HG03039 (cell line): ENCODE measurements around the gene JAK1.
"Not testable (repeated sequence)": the region's sequence is repeated elsewhere in the genome, so short reads cannot be mapped to it uniquely, and the experiment has no call there.

Experiments used
- ATAC-seq: cut with Tn5 transposase; IDR thresholded peaks from one replicate; pipeline ENCODE4 v1.9.1; 2021; ENCODE audit warnings: mild to moderate bottlenecking, moderate library complexity; ENCODE audit not compliant: unreplicated experiment

Gene JAK1

DNA sequence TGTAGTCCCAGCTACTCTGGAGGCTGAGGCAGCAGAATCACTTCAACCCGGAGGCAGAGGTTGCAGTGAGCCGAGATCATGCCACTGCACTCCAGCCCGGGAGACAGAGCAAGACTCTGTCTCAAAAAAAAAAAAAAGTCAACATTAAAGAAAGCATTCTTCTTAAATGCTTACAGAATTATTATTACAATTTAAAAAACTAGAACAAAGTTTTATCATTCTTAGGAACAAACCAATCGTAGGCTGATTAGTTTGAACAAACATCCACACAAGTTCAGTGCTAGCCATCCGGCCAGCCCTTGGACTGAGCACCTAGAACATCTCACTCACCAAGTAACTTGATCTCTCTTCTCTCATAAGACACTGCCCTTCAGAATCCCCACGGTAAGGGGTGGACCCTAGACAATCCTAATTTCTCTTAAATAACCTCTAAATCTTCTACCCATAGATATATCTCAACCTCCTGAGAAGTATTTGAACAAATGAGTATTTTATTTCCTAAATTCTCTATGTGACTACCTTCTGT, 16.0 kb downstream of the JAK1 start:
- no peak for ATAC-seq

DNA sequence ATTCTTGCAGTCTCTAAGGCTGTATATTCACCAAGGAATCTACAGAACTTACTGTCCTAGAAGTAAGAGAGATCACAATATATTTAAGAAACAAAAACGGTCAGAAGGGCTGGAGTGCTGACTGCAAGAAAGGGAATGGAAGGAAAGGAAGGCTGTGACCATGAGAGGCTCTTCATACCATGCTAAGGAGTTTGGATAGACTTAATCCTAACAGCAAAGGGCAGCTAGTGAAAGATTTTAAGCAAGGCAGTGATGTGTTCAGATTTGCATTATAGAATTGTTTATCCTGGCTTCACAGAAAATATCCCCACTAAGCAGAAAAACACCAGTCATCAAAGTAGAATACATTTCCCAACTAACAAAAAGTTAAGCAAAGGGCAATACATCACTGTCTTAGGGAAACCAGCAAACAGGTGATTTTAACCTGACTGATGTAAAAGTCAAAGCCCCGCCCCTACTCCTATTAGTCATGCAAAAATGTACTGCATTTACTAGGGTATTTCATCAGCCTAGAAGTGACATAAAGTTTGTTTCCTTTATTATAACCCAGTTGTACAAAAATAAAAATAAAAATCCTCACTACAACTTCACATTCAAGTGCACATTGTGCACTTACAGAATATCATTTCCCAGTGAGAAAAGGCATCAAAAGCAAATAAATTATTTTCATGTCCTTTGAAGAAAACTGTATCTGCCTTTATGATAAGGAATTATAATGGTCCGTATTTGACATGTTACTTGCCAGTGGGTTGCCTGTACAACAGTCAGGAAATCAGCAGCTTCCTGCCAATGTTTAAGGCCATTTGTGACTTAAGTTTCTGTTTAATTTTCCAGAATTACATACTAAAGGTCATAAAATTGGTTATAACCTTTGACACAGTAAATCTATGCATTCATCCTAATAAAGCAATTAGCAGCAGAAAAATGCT, 17.2 kb downstream of the JAK1 start:
- ATAC-seq, result no peak

DNA sequence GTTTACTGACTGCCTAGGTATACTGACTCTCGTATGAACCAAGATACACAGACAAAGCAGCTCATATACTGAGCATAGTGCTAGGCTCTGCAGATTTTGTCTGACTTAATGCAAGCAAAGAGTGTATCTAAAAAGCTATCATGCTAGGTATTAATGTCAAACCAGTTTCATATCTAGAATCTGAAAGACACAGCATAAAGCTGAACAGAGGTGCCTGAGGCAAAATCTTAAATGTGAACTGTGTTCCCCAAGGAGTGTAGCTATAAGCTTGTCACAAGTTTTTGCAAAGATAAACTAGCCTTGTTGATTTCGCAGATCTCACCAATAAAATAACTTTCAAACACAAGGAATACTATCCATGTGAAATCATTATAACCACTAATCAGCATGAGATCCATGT, 18.1 kb downstream of the JAK1 start:
- ATAC-seq, result no peak

- no peak for ATAC-seq
Measured at GRCh38 chr1:64946916-64947315, 19.4 kb downstream of the JAK1 start.

- ATAC-seq, result no peak
Measured at GRCh38 chr1:64944913-64945312, 21.4 kb downstream of the JAK1 start.

DNA sequence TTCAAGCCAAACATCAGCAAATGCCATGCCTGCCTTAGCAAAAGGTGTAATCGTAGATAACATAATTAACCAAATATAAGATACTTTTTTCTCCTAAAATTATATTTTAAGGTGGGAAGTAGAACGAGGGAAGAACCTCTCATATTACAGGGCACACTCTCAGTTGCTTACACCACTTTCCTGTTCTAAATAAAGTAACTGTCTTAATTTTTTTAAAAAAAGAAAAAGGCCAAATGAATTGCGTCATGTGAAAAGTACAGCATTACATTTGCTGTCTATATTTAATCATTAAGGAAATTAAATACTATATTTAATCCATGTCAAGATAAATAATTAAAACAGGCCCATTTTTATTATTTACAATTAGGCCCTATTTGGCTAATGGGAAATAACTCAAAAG, 23.7 kb downstream of the JAK1 start:
- ATAC-seq, result no peak

GRCh38 chr1:64942118-64942517, 24.2 kb downstream of the JAK1 start:
- no peak for ATAC-seq

GRCh38 chr1:64941461-64942117, 24.8 kb downstream of the JAK1 start:
- no peak for ATAC-seq

DNA sequence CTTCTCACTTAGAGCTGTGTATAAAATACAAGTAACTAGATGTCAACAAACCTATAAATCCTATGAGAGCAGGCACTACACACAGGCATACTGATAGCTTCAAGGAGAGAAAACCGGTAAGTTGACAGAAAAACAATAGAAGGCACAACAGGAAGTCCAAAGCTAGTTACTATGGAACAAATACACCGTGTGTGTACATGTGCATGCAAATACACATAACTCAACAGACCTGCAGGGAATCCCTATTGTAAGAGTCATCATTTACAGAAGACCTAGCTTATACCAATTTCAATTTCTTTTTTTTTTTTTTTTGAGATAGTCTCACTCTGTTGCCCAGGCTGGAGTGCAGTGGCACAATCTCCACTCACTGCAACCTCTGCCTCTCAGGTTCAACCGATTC, 26.3 kb downstream of the JAK1 start:
- ATAC-seq, result no peak

- no peak for ATAC-seq
Measured at GRCh38 chr1:64938991-64939390, 27.4 kb downstream of the JAK1 start.

DNA sequence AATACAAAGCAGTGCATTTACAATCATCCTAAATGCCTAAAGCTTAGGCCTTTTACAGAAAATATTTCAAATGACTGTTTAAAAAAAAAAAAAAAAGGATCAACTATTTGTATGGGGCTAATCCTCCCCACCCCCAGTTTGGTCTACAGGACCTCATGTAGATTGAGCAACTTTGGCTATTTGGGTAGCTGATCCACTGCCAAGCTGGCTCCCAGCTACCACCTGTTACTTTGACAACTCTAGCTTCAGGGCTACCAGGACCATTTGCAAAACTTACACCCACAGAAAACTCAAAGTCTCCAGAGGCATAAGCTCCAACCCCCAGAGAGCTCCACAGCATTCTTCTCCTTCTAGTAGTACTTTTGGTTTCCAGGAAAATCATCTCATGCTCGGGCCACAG, 29.4 kb downstream of the JAK1 start:
- ATAC-seq, result no peak

DNA sequence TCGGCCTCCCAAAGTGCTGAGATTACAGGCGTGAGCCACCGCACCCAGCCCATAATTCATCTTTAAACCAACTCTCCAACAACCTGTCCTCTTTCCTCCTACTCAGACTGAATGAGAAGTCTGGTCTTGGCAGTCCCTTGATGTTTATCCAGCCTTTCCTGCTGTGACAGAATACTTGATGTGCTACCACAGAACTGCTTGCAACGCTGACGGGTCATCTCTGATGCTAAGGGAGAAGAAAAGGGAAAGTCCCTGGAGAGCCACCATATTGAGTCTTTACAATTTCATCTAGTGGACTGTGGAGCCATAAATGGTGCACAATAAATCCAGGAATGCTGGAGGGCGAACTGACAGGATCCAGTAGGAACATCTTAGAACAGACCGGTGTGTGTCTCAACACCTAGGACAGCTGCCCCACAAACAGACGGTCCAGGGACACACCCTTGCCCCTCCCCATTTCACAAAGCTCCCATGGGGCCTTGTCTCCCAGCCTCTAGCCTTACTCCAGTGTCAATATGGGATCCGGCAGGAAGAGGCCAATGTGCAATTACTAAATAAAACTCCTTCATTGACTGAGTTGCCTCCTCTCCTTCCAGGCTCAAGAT, 30.7 kb downstream of the JAK1 start:
- ATAC-seq, result no peak

DNA sequence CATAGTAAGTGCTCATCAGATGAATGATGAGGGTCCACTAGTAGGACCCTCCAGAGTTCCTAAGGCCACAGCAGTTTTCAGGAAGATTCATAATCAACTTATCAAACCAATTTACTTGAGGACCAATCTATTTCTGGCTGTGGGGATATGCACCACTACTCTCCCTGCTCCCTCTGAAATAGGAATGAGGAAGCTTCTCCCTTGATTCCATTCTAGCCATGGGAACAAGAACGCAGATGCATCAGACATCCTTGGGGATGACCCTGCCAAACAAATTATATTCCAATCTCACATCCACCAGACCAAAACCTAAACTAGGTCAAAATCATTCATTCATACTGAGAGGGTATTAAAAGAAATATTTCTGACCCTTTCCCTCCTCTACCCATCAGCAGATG, 31.5 kb downstream of the JAK1 start:
- no peak for ATAC-seq

GRCh38 chr1:64934115-64934877, 32.1 kb downstream of the JAK1 start:
- ATAC-seq, result no peak

DNA sequence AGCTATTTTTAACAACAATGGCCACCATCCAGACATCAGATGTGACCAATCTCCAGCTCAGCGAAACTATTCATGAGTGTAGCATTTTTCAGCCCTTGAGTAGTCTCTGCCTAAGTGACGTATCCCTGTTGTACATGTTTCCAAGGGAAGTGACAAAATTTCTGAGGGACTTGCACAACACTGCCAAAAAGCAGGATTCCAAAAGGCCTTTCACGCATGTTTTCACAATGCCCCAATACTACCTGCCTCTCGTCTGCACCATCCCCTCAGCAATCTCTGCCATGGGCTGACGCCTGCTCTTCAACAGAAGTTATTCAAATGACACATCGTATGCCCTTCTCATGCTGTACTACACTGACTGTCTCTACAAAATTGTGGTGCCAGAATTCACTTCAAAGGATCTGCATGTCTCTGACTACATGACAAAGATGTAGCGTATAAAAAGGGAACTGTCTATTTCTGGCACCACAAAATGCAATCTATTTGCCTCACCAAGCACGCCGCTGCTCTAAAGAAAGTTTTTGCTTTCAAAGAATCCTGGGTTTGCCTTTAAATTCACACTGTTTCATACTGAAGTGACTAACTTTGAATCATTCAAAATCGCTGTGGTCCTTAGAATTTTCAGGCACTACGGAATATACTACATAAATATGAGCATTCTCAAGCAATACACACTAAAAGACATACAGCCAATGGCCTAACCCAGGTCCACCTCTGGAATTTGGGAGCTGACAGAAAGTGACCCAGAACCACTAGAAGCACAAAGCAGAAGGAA, 32.9 kb downstream of the JAK1 start:
- ATAC-seq, result no peak

GRCh38 chr1:64932962-64933295, 33.4 kb downstream of the JAK1 start:
- no peak for ATAC-seq

DNA sequence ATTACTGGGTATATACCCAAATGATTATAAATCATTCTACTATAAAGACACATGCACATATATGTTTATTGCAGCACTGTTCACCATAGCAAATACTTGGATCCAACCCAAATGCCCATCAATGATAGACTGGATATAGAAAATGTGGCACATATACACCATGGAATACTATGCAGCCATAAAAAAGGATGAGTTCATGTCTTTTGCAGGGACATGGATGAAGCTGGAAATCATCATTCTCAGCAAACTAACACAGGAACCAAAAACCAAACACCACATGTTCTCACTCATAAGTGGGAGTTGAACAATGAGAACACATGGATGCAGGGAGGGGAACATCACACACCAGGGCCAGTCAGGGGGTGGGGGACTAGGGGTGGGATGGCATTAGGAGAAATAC, 35.7 kb downstream of the JAK1 start:
- ATAC-seq, result not testable (repeated sequence)

DNA sequence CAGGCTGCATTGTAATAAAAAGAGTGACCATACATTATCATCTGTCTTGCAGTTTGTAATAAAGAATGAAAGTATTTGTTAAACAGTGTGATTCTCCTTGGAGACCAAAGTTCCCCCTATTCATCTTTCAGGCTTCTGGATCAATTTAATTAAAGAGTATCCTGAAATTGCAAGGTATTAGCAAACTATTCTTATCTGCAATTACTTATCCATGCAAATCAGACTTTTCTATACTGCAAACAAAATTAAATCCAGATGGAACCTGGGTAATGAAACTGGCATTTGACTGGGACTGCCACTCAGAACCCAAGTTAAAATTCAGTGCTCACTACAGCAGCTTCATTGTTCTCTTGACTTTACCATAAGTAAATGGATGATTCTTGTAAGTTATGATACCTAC, 37.1 kb downstream of the JAK1 start:
- no peak for ATAC-seq

GRCh38 chr1:64928325-64928724, 38.0 kb downstream of the JAK1 start:
- no peak for ATAC-seq

DNA sequence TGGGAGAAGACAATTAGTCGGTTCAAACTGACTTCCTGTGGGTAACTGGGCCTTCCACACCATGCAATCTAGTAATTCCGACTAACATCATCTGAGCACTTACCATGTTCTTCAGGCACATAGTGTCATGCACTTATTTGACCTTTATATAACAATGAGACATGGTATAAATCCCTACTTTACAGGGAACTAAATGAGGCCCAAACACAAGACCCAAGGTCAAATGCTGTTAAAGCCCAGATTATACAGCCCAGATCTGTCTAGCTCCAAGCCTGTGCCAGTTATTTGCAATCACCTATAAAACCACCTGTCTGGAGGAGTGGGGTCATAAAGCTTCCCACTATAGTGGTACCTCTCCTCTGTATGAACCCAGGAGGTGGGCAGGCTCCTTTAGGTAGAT, 40.8 kb downstream of the JAK1 start:
- no peak for ATAC-seq
